ENCODE measurements around the gene INPP5K.
A peak's percentile ranks its signal among the peaks of the same experiment; 100 is the strongest.
"Not testable (repeated sequence)": the region's sequence is repeated elsewhere in the genome, so short reads cannot be mapped to it uniquely, and the experiment has no call there.

Gene INPP5K

DNA sequence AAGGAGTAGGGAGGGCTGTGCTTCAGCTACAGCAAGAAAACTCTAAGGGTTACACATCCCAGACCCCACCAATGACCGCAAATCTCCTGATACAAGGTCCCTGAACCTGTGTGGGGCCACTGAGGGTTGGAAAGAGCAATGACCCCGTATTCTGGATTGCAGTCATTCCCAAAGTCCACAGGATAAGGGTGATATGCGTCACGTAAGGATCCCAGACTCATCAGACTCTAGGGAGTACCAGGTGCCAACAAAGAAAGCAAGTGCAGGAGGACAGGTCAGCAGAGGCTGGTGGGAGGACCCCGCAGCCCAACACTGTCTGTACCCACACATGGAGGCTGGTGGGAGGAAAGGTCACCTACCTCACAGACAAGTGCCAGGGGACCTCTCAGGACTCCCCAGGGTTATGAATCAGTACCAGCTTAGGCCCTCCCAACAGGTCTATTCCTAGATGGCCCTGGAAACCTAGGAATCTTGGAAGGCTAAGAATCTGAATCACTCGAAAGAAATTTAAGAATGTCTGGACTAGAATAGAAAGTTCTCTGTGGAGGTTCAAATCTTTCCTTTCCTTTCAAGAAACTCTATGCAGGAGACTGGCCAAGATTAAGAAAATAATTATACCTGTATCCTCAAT, 30.0 kb upstream of the INPP5K start:
- DNase-seq, result no peak

GRCh38 chr17:1545618-1546017, 29.2 kb upstream of the INPP5K start:
- no peak for DNase-seq

GRCh38 chr17:1542316-1542715, 25.9 kb upstream of the INPP5K start:
- DNase-seq, result no peak

GRCh38 chr17:1541367-1541904, 25.0 kb upstream of the INPP5K start:
- no peak for DNase-seq

- no peak for DNase-seq
These were observed 23.4 kb upstream of the INPP5K start for GRCh38 chr17:1539811-1540210.

- DNase-seq, result no peak
These were observed 19.3 kb upstream of the INPP5K start for GRCh38 chr17:1535737-1536136.

DNA sequence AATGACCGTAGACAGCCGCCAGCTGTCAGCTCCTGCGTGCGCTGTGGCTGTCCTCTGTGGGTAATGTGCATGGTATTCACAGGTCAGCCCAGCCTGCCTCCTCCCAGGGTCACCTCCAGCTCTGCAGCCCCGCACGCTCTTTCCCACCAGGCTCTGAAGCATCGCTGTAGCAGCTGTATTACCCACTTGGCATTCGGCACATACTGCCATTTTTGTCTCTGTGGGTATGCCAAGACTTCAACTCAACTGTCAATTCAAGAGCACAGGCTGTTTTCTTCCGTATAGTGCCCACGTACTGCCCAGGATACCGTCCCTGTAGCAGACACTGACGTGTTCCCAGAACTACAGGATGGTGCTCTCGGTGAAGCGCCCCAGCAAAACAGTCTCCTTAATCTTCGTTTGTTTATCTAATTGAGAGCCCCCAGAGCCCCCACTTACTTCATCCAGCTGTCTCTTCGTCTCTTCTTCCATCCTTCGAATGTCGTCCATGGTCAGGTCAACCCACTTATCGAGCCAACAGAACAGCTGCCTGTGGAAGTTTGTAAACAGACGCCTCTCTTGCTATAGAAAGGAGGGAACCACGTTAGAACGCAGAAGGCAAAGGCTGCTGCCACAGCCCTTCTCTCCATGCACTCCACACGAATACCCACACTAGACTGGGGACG, 17.4 kb upstream of the INPP5K start:
- no peak for DNase-seq

GRCh38 chr17:1532836-1533602, 16.6 kb upstream of the INPP5K start:
- no peak for DNase-seq

GRCh38 chr17:1529863-1530262, 13.5 kb upstream of the INPP5K start:
- no peak for DNase-seq

DNA sequence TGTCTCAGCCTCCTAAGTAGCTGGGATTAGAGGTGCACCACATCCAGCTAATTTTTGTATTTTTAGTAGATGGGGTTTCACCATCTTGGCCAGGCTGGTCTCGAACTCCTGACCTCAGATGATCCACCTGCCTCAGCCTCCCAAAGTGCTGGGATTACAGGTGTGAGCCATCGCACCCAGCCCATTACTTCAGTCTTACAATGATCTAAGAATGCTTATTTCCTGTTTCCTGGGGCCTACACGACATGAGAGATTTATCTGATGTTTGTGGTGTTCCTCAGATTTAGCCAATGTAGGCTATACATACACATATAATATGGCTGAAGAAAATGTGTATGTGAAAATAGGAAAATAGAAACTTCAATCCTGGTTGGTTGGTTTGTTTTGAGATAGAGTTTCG, 10.5 kb upstream of the INPP5K start:
- not testable (repeated sequence) for DNase-seq

- no peak for DNase-seq
These were observed 6.2 kb upstream of the INPP5K start for GRCh38 chr17:1522626-1523025.

DNA sequence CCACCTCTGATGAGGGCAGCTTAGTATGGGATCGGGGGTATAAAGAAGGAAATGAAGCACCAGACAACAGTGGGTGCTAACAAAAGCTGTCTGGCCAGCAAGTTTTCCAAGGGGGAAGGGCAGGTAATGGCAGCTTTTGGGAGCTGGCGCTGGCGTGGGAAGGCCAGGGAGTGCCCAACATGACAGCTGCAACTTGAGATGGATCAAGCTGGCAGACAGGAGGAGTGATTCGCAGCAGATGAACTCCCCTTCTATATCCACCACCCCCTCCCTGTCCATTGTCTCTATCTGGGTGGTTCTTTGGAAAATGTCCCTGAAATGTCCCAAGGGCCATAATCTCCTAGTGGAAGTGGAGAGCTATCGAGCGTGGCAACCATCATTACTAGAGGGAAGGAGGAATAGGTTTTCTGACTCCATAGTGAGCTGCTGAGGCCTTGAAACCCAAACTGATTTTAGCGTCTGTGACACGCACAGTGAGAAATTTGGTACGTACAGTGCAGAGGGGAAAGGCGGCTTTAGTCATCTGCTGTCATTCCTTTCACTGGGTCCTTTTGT, 4.8 kb upstream of the INPP5K start:
- DNase-seq, result no peak

DNA sequence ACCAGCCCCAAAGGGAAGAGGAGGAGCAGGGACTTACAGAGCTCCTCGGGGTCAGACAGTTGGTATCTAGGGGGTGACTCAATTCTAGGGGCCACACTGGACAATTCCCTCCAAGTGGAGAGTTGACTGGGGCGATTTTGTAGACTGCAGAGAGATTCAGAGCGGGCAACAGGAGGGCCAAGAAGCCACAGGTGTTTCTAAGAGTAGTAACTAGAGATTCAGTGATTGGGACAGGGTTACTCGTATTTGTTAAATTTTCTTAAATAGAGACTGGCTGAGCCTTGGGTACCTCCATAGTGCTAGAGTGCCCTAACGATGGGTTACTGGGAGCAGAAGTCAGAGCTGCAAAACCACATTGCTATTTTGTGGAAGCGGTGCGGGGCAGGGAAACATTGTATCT, 3.3 kb upstream of the INPP5K start:
- no peak for DNase-seq

- DNase-seq, result no peak
These were observed 2.0 kb upstream of the INPP5K start for GRCh38 chr17:1518410-1518809.

GRCh38 chr17:1515640-1516387, 598 bp downstream of the INPP5K start:
- DNase-seq, result peak; percentile 67

DNA sequence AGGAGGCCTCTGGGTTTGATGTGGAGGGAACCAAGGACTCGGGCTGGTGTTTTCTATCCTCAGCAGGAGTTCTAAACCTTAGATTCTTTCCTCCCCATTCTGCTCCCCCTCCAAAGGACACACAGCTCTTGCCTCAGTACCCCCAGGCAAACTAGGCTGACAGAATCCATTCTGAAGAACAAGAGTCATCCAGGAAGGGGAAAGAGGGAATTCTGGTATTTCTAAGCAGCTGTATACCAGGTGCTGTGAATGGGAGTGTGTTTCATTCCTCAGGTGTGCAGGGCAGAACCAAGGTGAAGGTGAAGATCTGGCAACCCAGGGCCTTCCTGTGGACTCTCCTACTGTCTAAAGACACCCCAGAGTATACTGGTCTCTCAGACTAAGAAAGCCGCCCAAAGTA, 4.1 kb downstream of the INPP5K start:
- DNase-seq, result no peak

DNA sequence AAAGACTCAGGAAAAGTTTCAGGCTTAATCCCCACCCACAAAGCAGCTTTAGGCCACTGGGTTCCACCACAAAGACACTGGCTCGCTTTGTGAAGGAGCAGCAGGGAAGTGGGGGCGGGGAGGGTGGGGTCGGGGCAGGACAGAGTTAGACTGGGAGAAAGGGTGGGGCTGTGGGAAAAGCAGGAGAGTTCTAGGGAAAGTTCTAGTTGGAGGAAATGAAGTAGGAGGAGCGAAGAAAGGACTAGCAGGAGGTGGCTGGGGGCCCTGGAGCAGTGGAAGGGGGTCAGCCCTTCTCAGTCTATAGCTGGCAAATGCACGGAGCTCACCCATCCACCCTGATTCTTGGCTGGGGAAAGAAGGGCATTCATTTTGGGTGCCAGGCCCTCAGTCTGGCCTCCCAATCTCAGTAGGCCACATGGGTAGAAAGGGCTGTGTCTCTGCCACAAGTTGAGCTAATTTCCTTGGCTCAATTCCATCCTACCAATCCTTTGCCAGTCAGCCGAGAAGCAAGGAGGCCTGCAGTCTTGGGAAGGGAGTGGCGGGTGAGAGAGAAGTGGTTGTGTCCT, 4.6 kb downstream of the INPP5K start:
- no peak for DNase-seq

- no peak for DNase-seq
These were observed 5.1 kb downstream of the INPP5K start for GRCh38 chr17:1511290-1511689.

- DNase-seq, result no peak
These were observed 7.0 kb downstream of the INPP5K start for GRCh38 chr17:1509290-1509881.

DNA sequence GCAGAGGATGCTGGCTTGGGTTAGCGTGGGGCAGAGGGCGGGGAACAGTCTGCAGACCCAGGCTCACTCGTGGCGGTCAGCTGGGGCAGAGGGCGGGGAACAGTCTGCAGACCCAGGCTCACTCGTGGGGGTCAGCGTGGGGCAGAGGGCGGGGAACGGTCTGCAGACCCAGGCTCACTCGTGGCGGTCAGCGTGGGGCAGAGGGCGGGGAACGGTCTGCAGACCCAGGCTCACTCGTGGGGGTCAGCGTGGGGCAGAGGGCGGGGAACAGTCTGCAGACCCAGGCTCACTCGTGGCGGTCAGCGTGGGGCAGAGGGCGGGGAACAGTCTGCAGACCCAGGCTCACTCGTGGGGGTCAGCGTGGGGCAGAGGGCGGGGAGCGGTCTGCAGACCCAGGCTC, 7.7 kb downstream of the INPP5K start:
- DNase-seq, result not testable (repeated sequence)

- no peak for DNase-seq
These were observed 9.7 kb downstream of the INPP5K start for GRCh38 chr17:1506649-1507267.

DNA sequence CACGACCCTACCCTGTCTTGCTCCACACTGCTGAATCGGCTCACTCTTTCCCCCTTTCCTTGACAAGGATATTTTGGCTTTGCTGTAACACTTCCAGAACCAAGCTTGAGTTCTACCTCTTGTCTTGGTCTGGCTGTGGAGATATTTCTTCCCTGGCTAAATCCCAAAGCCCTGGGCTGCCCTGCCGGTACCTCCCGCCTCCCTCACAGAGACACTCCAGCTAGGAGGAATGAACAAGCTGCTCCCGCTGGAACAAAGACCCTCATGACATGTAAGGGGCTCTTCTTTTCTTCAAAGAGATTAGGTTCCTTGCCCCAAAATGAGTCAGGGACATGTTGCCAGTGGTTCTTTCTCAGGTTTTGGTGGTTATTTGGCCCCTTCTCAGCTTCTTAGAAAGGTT, 10.8 kb downstream of the INPP5K start:
- DNase-seq, result no peak
